SK-N-SH (cell line): ENCODE measurements around the gene FOXK2. TPM values are rescaled to one million over a fixed set of nuclear protein-coding genes. Genes with fewer than 3 reads are reported as not detected.
"Not testable (repeated sequence)": the region's sequence is repeated elsewhere in the genome, so short reads cannot be mapped to it uniquely, and the experiment has no call there.

Experiments used
- CTCF ChIA-PET: fragments of 300-600, 350-600 bp; formaldehyde crosslinking; extraction: SDS; loops from one replicate; lab custom pipeline; 2021; lab: Yijun Ruan, JAX
- POLR2A ChIA-PET: fragments of 350-600 bp; sonication (Branson Sonifier 250); formaldehyde crosslinking; extraction: SDS; loops from one replicate; lab custom pipeline; 2020; ENCODE audit warnings: antibody characterized with exemption, inconsistent platforms; lab: Yijun Ruan, JAX
- DNase-seq: peaks from one replicate; pipeline ENCODE4 v3.0.0; 2012
- H2AFZ ChIP-seq: fragments of 200-600 bp; sonication (generic); 2 replicates; pipeline ENCODE4 v1.8.1; 2016; ENCODE audit warnings: antibody characterized with exemption, mild to moderate bottlenecking, low read depth
- H3F3A ChIP-seq: fragments of 200-600 bp; sonication (generic); replicated peaks from 2 replicates; pipeline ENCODE3; 2016; ENCODE audit warnings: antibody characterized with exemption, mild to moderate bottlenecking; ENCODE audit not compliant: insufficient read depth
- H3K27ac ChIP-seq, 2 experiments: fragments of 200-500 bp in 1 of 2; fragments of 200-600 bp in 1 of 2; sonication (Bioruptor generic) in 1 of 2; sonication (generic), shearing (Covaris generic) in 1 of 2; 2 replicates each; pipeline versions ENCODE4 v1.5.1 to v1.6.1; 2014 to 2016; ENCODE audit warnings: low read depth in 2 of 2, inconsistent platforms in 1 of 2, low read length in 1 of 2, mild to moderate bottlenecking in 1 of 2, mixed read lengths in 1 of 2
- H3K27me3 ChIP-seq: fragments of 200-600 bp; sonication (generic), shearing (Covaris generic); 2 replicates; pipeline ENCODE4 v1.6.1; 2016; ENCODE audit warnings: mixed run types; ENCODE audit not compliant: insufficient read depth
- H3K36me3 ChIP-seq, 2 experiments: fragments of 200-500 bp in 1 of 2; fragments of 200-600 bp in 1 of 2; sonication (Bioruptor generic) in 1 of 2; sonication (generic) in 1 of 2; replicated peaks in 1 of 2; 2 replicates each; pipeline versions ENCODE3 to v1.5.1; 2014 to 2016; ENCODE audit warnings: low read length in 1 of 2, mild to moderate bottlenecking in 1 of 2; ENCODE audit not compliant: insufficient read depth in 2 of 2, control insufficient read depth in 1 of 2
- H3K4me1 ChIP-seq, 2 experiments: fragments of 200-500 bp in 1 of 2; fragments of 200-600 bp in 1 of 2; sonication (Bioruptor generic) in 1 of 2; sonication (generic), shearing (Covaris generic) in 1 of 2; 2 replicates each; pipeline versions ENCODE4 v1.5.1 to v1.6.1; 2014 to 2016; ENCODE audit warnings: low read depth in 1 of 2, low read length in 1 of 2, mixed run types in 1 of 2; ENCODE audit not compliant: insufficient read depth in 2 of 2, control insufficient read depth in 1 of 2
- H3K4me2 ChIP-seq: fragments of 200-600 bp; sonication (generic), shearing (Covaris generic); 2 replicates; pipeline ENCODE4 v1.6.1; 2017; ENCODE audit warnings: mixed run types
- H3K4me3 ChIP-seq, 2 experiments: fragments of 200-500 bp in 1 of 2; fragments of 200-600 bp in 1 of 2; sonication (Bioruptor generic) in 1 of 2; sonication (generic), shearing (Covaris generic) in 1 of 2; 2 replicates each; pipeline versions ENCODE4 v1.5.1 to v1.8.1; 2014 to 2016; ENCODE audit warnings: low read depth in 2 of 2, inconsistent platforms in 1 of 2, low read length in 1 of 2, mild to moderate bottlenecking in 1 of 2, mixed read lengths in 1 of 2, moderate library complexity in 1 of 2
- H3K79me2 ChIP-seq: fragments of 200-600 bp; sonication (generic); 2 replicates; pipeline ENCODE4 v1.8.1; 2017; ENCODE audit warnings: mild to moderate bottlenecking; ENCODE audit not compliant: insufficient read depth
- H3K9ac ChIP-seq: fragments of 200-600 bp; sonication (generic); 2 replicates; pipeline ENCODE4 v1.6.1; 2017; ENCODE audit warnings: mixed run types
- H3K9me2 ChIP-seq: fragments of 200-600 bp; sonication (generic); 2 replicates; pipeline ENCODE4 v1.6.1; 2017; ENCODE audit warnings: mixed run types
- H3K9me3 ChIP-seq: fragments of 200-600 bp; sonication (generic); 2 replicates; pipeline ENCODE4 v1.6.1; 2017; ENCODE audit warnings: mixed run types, mild to moderate bottlenecking, moderate library complexity
- H4K20me1 ChIP-seq: fragments of 200-600 bp; sonication (generic); 2 replicates; pipeline ENCODE4 v1.6.1; 2017; ENCODE audit warnings: mild to moderate bottlenecking, mixed run types; ENCODE audit not compliant: insufficient read depth
- ELF1 ChIP-seq: IDR thresholded peaks from 2 replicates; pipeline ENCODE4 v1.4.0; 2012
- FOXJ3 ChIP-seq: sonication (generic); formaldehyde crosslinking; IDR thresholded peaks from 2 replicates; pipeline ENCODE4 v1.5.1; 2020; ENCODE audit warnings: mild to moderate bottlenecking, missing genetic modification reagents
- MEF2A ChIP-seq: IDR thresholded peaks from 2 replicates; pipeline ENCODE4 v1.4.0; 2012; ENCODE audit warnings: low read depth, borderline replicate concordance
- POLR2AphosphoS5 ChIP-seq: IDR thresholded peaks from 2 replicates; pipeline ENCODE4 v1.6.1; 2012; ENCODE audit warnings: low read depth, low read length
- TCF12 ChIP-seq: IDR thresholded peaks from 2 replicates; pipeline ENCODE4 v1.4.0; 2012
- WGBS: methylation state at CpG from one replicate; pipeline ENCODE4 v1.1.6; 2017; ENCODE audit warnings: low lambda C conversion rate; 5-methylcytosine and 5-hydroxymethylcytosine counted together
- polyA plus RNA-seq, 3 experiments: library from polyadenylated mRNA; depleted of rRNA; stranded (reverse); fragments of >200 nt; gene quantifications; 2 replicates each; pipeline ENCODE4 v1.2.3, GENCODE V29; 2012
- TF ChIP-seq, protein P1 (sequence below): IDR thresholded peaks from 2 replicates; pipeline ENCODE4 v1.4.0; 2012; ENCODE audit warnings: low read depth, borderline replicate concordance
- TF ChIP-seq, protein P2 (sequence below): fragments of 150-350 bp; IDR thresholded peaks from 2 replicates; pipeline ENCODE4 v1.6.1; 2016; ENCODE audit warnings: mild to moderate bottlenecking, low read depth, low read length
- TF ChIP-seq, protein P3 (sequence below): IDR thresholded peaks from 2 replicates; pipeline ENCODE4 v1.6.1; 2012; ENCODE audit warnings: mild to moderate bottlenecking, low read depth, low read length, moderate library complexity

FOXK2 gene
- polyA plus RNA-seq, 1 of the 3 experiments (the other 2 are of a cell fraction) = 36.4 TPM

DNA sequence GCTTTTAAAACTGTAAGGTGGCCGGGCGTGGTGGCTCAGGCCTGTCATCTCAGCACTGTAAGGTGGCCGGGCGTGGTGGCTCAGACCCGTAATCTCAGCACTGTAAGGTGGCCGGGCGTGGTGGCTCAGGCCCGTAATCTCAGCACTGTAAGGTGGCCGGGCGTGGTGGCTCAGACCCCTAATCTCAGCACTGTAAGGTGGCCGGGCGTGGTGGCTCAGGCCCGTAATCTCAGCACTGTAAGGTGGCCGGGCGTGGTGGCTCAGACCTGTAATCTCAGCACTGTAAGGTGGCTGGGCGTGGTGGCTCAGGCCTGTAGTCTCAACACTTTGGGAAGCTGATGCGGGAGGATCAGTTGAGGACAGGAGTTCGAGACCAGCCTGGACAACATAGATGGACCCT is 19.5 kb downstream of the FOXK2 start:
- H3K9ac ChIP-seq, H3K9me3 ChIP-seq, DNase-seq, H3K27me3 ChIP-seq, H3K27ac ChIP-seq, H2AFZ ChIP-seq, H3K4me3 ChIP-seq, H3K9me2 ChIP-seq, H3K4me2 ChIP-seq, POLR2A ChIA-PET, H3K36me3 ChIP-seq: not testable (repeated sequence)
- H3F3A ChIP-seq = peaks cover 38% of the 10 kb centered on the region
- WGBS = 92% methylated on average over 18 of the region's 18 CpGs
- peaks cover 75% of the 10 kb centered on the region for H4K20me1 ChIP-seq
- peaks cover 28 to 33% of the 10 kb centered on the region in 2 experiments for H3K4me1 ChIP-seq
- CTCF ChIA-PET = interaction anchor here (1.3 to 9.0 kb wide), 4 partner anchors 12 to 32 kb away, joined by 3 to 95 read pairs (median 4); no protein-coding TSS in a partner anchor
- H3K79me2 ChIP-seq = peaks cover 96% of the 10 kb centered on the region

GRCh38 chr17:82542439-82542838 is 22.9 kb downstream of the FOXK2 start:
- CTCF ChIA-PET = interaction anchor here (0.6 to 9.0 kb wide), 4 partner anchors 9 to 47 kb away, joined by 4 to 95 read pairs (median 8); no protein-coding TSS in a partner anchor
- no peak for TF ChIP-seq MEF2A
- TF ChIP-seq, protein P1, sequence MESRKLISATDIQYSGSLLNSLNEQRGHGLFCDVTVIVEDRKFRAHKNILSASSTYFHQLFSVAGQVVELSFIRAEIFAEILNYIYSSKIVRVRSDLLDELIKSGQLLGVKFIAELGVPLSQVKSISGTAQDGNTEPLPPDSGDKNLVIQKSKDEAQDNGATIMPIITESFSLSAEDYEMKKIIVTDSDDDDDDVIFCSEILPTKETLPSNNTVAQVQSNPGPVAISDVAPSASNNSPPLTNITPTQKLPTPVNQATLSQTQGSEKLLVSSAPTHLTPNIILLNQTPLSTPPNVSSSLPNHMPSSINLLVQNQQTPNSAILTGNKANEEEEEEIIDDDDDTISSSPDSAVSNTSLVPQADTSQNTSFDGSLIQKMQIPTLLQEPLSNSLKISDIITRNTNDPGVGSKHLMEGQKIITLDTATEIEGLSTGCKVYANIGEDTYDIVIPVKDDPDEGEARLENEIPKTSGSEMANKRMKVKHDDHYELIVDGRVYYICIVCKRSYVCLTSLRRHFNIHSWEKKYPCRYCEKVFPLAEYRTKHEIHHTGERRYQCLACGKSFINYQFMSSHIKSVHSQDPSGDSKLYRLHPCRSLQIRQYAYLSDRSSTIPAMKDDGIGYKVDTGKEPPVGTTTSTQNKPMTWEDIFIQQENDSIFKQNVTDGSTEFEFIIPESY = no peak
- no peak for TF ChIP-seq FOXJ3
- TF ChIP-seq, protein P2, sequence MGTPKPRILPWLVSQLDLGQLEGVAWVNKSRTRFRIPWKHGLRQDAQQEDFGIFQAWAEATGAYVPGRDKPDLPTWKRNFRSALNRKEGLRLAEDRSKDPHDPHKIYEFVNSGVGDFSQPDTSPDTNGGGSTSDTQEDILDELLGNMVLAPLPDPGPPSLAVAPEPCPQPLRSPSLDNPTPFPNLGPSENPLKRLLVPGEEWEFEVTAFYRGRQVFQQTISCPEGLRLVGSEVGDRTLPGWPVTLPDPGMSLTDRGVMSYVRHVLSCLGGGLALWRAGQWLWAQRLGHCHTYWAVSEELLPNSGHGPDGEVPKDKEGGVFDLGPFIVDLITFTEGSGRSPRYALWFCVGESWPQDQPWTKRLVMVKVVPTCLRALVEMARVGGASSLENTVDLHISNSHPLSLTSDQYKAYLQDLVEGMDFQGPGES = no peak
- TF ChIP-seq ELF1 = no peak
- TF ChIP-seq POLR2AphosphoS5 = no peak
- TF ChIP-seq, protein P3, sequence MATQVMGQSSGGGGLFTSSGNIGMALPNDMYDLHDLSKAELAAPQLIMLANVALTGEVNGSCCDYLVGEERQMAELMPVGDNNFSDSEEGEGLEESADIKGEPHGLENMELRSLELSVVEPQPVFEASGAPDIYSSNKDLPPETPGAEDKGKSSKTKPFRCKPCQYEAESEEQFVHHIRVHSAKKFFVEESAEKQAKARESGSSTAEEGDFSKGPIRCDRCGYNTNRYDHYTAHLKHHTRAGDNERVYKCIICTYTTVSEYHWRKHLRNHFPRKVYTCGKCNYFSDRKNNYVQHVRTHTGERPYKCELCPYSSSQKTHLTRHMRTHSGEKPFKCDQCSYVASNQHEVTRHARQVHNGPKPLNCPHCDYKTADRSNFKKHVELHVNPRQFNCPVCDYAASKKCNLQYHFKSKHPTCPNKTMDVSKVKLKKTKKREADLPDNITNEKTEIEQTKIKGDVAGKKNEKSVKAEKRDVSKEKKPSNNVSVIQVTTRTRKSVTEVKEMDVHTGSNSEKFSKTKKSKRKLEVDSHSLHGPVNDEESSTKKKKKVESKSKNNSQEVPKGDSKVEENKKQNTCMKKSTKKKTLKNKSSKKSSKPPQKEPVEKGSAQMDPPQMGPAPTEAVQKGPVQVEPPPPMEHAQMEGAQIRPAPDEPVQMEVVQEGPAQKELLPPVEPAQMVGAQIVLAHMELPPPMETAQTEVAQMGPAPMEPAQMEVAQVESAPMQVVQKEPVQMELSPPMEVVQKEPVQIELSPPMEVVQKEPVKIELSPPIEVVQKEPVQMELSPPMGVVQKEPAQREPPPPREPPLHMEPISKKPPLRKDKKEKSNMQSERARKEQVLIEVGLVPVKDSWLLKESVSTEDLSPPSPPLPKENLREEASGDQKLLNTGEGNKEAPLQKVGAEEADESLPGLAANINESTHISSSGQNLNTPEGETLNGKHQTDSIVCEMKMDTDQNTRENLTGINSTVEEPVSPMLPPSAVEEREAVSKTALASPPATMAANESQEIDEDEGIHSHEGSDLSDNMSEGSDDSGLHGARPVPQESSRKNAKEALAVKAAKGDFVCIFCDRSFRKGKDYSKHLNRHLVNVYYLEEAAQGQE = no peak
- no peak for TF ChIP-seq TCF12
- peaks cover 9% of the 10 kb centered on the region for H3F3A ChIP-seq
- no peak for DNase-seq
- no peaks in the 10 kb centered on the region for H3K27me3 ChIP-seq
- no peak overlapping the region for H3K4me2 ChIP-seq
- no peaks in the 10 kb centered on the region for H3K9me2 ChIP-seq
- H2AFZ ChIP-seq = no peak overlapping the region
- H3K79me2 ChIP-seq = peaks cover 100% of the 10 kb centered on the region
- no peak overlapping the region for H3K27ac ChIP-seq
- H3K9me3 ChIP-seq = no peaks in the 10 kb centered on the region
- H3K4me1 ChIP-seq = peaks cover 8 to 22% of the 10 kb centered on the region in 2 experiments; a peak in 1 of 4 replicates
- H4K20me1 ChIP-seq = peaks cover 89% of the 10 kb centered on the region
- POLR2A ChIA-PET = no interaction called here
- no peaks in the 10 kb centered on the region for H3K36me3 ChIP-seq
- 96% methylated on average over 5 of the region's 5 CpGs for WGBS
- no peak overlapping the region for H3K9ac ChIP-seq
- H3K4me3 ChIP-seq = no peak overlapping the region
